ENCODE measurements around the gene PDE7B.

DNA sequence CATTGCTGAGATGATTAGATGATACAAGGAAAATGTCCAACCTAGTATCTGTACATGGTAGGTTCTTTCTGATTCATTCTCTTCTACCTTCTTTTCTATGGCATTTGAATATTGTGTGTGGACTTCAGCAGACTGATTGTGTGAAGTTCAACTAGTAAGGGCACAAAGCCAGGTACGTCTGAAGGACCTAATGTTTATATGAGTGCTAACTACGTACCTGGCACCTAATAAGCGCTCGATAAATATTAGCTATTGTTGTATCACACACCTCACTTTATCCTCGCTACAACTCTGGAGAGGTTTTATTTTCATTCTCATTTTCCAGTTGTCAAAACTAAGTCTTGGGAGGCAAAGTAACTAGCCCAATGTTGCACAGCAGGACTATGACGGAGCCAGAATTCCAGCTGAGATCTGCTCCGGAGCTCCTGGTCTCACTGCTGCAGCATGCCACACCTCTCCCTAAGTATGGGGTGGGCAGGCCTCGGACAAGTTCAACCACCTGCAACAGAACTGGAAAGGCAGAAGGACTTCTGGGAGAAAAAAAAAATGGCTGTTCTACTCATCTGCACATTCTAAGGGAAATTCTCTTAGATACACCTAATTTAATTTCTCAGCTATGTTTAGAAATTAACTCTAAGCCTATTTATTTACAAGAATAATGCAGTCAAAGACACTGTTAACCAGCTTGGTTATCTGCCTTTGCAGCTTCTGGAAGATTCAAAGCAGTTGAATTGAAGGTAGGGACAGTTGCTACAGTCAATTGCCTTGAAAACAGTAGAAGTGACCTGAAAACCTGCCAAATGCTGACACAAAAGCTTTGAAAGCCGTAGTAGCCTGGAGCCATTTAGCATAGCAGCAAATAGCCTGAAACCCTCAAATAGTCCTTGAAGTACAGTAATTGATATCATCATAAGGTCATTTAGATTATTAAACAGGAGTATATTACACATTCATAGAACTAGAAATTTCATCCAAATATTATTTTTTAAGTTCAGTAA lies 165.0 kb downstream of the PDE7B start:
- no peak for TF ChIP-seq ZSCAN5A (tag by site-specific recombination; IDR thresholded peaks at IDR 0.05)
- TF ChIP-seq, protein P1, sequence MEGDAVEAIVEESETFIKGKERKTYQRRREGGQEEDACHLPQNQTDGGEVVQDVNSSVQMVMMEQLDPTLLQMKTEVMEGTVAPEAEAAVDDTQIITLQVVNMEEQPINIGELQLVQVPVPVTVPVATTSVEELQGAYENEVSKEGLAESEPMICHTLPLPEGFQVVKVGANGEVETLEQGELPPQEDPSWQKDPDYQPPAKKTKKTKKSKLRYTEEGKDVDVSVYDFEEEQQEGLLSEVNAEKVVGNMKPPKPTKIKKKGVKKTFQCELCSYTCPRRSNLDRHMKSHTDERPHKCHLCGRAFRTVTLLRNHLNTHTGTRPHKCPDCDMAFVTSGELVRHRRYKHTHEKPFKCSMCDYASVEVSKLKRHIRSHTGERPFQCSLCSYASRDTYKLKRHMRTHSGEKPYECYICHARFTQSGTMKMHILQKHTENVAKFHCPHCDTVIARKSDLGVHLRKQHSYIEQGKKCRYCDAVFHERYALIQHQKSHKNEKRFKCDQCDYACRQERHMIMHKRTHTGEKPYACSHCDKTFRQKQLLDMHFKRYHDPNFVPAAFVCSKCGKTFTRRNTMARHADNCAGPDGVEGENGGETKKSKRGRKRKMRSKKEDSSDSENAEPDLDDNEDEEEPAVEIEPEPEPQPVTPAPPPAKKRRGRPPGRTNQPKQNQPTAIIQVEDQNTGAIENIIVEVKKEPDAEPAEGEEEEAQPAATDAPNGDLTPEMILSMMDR (tag by site-specific recombination; IDR thresholded peaks at IDR 0.05) = no peak
- TF ChIP-seq ZSCAN30 (tag by site-specific recombination; IDR thresholded peaks at IDR 0.05) = no peak
- no peak for TF ChIP-seq ZNF350 (tag by site-specific recombination; IDR thresholded peaks at IDR 0.05)
- TF ChIP-seq ZNF23 (tag by site-specific recombination; IDR thresholded peaks at IDR 0.05; ENCODE audit: borderline replicate concordance) = no peak
- TF ChIP-seq, protein P2, sequence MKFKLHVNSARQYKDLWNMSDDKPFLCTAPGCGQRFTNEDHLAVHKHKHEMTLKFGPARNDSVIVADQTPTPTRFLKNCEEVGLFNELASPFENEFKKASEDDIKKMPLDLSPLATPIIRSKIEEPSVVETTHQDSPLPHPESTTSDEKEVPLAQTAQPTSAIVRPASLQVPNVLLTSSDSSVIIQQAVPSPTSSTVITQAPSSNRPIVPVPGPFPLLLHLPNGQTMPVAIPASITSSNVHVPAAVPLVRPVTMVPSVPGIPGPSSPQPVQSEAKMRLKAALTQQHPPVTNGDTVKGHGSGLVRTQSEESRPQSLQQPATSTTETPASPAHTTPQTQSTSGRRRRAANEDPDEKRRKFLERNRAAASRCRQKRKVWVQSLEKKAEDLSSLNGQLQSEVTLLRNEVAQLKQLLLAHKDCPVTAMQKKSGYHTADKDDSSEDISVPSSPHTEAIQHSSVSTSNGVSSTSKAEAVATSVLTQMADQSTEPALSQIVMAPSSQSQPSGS (tag by site-specific recombination; IDR thresholded peaks at IDR 0.05; ENCODE audit: low read depth) = no peak
- TF ChIP-seq TRIM28 (IDR thresholded peaks at IDR 0.05; ENCODE audit: borderline replicate concordance, low read length) = no peak
- TF ChIP-seq ZNF274 (IDR thresholded peaks at IDR 0.05; ENCODE audit: low read length) = no peak
- no peak for TF ChIP-seq ZNF274 (tag by site-specific recombination; IDR thresholded peaks at IDR 0.05; ENCODE audit: borderline replicate concordance)
- no peak for TF ChIP-seq KLF16 (tag by site-specific recombination; IDR thresholded peaks at IDR 0.05)
- TF ChIP-seq, protein P3, sequence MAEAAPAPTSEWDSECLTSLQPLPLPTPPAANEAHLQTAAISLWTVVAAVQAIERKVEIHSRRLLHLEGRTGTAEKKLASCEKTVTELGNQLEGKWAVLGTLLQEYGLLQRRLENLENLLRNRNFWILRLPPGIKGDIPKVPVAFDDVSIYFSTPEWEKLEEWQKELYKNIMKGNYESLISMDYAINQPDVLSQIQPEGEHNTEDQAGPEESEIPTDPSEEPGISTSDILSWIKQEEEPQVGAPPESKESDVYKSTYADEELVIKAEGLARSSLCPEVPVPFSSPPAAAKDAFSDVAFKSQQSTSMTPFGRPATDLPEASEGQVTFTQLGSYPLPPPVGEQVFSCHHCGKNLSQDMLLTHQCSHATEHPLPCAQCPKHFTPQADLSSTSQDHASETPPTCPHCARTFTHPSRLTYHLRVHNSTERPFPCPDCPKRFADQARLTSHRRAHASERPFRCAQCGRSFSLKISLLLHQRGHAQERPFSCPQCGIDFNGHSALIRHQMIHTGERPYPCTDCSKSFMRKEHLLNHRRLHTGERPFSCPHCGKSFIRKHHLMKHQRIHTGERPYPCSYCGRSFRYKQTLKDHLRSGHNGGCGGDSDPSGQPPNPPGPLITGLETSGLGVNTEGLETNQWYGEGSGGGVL (tag by site-specific recombination; IDR thresholded peaks at IDR 0.05) = no peak
- TF ChIP-seq ZNF114 (tag by site-specific recombination; IDR thresholded peaks at IDR 0.05) = no peak
- TF ChIP-seq INSM2 (tag by site-specific recombination; IDR thresholded peaks at IDR 0.05) = no peak
- TF ChIP-seq, protein P4, sequence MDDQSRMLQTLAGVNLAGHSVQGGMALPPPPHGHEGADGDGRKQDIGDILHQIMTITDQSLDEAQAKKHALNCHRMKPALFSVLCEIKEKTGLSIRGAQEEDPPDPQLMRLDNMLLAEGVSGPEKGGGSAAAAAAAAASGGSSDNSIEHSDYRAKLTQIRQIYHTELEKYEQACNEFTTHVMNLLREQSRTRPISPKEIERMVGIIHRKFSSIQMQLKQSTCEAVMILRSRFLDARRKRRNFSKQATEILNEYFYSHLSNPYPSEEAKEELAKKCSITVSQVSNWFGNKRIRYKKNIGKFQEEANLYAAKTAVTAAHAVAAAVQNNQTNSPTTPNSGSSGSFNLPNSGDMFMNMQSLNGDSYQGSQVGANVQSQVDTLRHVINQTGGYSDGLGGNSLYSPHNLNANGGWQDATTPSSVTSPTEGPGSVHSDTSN (CRISPR knock-in tag; IDR thresholded peaks at IDR 0.05) = no peak

All from HEK293 (cell line).